ENCODE measurements around the gene PPP1R9B.

DNA sequence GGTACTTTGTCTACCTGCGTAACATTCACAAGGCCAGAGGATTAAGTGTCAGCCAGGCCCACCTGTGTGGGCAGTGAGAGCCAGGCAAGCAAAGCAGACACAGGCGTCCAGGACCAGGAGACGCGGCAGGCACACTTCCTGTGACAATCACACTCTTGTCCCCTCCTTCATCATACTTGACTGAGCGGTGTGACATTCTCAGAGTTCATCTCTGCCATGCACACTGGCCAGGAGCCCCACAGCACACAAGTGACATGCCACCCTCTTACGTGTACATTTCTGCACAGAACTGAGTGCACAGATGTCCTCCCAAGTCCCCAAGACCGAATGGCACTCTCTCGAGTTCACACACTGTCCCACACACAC, 8.7 kb downstream of the PPP1R9B start:
- TF ChIP-seq, protein P1, sequence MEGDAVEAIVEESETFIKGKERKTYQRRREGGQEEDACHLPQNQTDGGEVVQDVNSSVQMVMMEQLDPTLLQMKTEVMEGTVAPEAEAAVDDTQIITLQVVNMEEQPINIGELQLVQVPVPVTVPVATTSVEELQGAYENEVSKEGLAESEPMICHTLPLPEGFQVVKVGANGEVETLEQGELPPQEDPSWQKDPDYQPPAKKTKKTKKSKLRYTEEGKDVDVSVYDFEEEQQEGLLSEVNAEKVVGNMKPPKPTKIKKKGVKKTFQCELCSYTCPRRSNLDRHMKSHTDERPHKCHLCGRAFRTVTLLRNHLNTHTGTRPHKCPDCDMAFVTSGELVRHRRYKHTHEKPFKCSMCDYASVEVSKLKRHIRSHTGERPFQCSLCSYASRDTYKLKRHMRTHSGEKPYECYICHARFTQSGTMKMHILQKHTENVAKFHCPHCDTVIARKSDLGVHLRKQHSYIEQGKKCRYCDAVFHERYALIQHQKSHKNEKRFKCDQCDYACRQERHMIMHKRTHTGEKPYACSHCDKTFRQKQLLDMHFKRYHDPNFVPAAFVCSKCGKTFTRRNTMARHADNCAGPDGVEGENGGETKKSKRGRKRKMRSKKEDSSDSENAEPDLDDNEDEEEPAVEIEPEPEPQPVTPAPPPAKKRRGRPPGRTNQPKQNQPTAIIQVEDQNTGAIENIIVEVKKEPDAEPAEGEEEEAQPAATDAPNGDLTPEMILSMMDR (IDR thresholded peaks at IDR 0.05): no peak
- no peak for TF ChIP-seq EZH2 (IDR thresholded peaks at IDR 0.05; ENCODE audit: borderline replicate concordance, insufficient read depth, low read depth, low read length, poor library complexity, severe bottlenecking)
